Cardiac fibroblast (primary cell): Measurements from ENCODE around the gene SNX4.

ENCODE experiments used
- DNase-seq, 2 donors: peaks; one replicate each; pipeline versions ENCODE4 v3.0.0 to v3.0.0-alpha.2; 2010; ENCODE audit warnings: low read depth in 2 of 2
- H3K4me3 ChIP-seq, 2 donors: replicated peaks in 1 of 2; 1 replicate in 1 of 2; 2 replicates in 1 of 2; pipeline ENCODE4 v1.5.1; 2011; ENCODE audit warnings: low read depth in 2 of 2, low read length in 2 of 2, mild to moderate bottlenecking in 2 of 2, moderate library complexity in 1 of 2
- TF ChIP-seq, protein P1 (sequence below): IDR thresholded peaks from one replicate; pipeline ENCODE4 v1.5.1; 2011; ENCODE audit warnings: low read depth, mild to moderate bottlenecking, low read length, inconsistent platforms

SNX4 gene

DNA sequence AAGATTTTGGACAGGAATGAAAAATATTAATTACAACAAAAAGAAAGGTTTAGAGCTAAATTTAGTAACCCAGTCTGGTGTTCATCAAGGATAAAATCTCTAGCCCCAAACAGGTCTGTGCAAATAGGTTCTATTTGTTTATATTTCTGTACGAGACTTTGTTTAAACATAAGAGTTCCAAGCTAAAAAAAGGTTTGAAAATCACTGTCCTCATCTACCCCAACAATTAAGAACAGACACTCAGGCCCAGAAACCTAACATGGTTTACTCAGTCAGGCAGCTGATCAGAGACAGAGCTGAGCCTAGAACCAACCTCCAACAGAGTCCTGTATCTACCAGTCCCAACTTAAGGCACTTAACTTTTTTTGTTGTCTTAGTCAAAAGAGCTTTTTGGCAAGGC is 49.3 kb downstream of the SNX4 start:
- H3K4me3 ChIP-seq = no peak overlapping the region
- DNase-seq = no peak
- TF ChIP-seq, protein P1, sequence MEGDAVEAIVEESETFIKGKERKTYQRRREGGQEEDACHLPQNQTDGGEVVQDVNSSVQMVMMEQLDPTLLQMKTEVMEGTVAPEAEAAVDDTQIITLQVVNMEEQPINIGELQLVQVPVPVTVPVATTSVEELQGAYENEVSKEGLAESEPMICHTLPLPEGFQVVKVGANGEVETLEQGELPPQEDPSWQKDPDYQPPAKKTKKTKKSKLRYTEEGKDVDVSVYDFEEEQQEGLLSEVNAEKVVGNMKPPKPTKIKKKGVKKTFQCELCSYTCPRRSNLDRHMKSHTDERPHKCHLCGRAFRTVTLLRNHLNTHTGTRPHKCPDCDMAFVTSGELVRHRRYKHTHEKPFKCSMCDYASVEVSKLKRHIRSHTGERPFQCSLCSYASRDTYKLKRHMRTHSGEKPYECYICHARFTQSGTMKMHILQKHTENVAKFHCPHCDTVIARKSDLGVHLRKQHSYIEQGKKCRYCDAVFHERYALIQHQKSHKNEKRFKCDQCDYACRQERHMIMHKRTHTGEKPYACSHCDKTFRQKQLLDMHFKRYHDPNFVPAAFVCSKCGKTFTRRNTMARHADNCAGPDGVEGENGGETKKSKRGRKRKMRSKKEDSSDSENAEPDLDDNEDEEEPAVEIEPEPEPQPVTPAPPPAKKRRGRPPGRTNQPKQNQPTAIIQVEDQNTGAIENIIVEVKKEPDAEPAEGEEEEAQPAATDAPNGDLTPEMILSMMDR = no peak

DNA sequence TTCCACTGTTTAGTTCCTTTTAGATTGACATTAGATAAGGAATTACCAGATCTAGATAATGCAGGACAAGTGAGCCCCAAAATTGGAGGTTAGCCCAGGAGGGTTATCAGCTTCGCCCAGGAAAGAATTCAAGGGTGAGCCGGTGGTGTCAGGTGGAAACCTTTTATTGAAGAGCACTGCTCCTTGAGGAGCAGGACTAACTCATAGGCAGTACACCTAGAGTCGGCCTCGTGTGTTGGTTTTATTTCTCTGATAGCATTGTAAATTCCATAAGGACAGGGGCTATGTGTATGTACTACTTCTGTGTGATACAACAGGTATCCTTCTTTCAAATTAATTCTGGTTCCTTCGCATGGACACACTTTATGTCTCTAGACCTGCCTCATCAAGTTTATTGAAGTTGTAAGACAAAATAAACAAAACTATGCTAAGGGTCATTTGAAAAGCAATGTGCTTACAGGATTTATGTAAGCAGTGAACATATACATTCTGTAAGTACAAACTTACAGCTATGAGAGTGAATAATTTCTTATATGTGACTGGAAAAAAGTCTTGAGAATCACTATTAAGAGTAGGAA is 57.2 kb downstream of the SNX4 start:
- TF ChIP-seq, protein P1 = no peak
- no peak overlapping the region for H3K4me3 ChIP-seq
- no peak for DNase-seq

DNA sequence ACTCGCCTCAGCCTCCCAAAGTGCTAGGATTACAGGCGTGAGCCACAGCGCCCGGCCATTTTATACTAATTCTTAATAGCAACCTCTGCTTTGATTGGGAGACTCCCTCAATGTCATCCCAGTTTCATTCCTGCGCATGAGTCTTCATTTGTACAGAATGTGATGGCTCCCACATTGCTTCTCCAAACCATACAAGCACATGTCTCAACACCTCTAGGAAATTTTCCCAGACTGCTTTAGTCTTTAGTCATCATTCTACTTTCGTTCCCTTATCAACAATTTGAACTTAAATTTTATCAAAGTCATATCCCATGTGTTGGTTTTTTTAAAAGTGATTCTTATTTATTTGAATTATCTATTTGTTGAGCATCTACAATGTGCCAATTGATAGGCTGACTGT is 58.1 kb downstream of the SNX4 start:
- TF ChIP-seq, protein P1 = no peak
- no peak overlapping the region for H3K4me3 ChIP-seq
- DNase-seq = no peak

DNA sequence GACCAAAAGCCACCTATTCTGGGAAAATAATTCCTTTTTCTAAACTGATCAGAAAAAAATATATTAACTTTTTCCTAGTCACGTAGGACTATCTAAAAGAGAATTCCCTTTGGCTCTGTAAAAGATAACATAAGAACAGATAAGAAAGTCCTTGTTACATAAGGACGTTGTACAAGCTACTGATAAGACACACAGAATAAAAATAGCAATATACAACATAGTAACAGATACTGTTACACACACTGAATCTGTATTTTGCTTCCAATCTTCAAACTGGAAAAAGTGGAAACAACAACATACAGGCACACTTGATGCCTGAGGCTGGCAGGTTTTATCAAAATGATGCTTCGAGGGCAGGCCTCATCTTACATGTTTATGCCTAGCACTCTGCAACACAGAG is 59.8 kb downstream of the SNX4 start:
- no peak overlapping the region for H3K4me3 ChIP-seq
- TF ChIP-seq, protein P1 = no peak
- DNase-seq = no peak

DNA sequence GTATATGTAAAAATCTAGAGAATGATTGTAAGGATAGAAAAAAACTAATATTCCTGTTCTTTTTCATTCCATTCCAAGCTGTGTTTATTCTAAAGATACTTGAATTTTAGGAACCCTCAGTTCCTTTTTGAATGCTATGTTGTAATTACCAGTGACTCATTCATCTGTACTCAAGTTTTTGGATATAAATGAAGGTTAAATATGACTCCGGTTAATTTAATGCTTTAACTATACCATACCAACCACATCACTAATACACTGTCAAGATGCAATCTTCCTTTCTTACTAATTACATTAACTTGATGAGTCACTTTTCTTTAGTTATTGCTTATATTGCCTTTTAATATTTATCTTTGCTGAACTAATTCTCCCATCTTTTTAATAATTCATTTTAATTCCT is 76.1 kb downstream of the SNX4 start:
- peak; percentile 67 to 80 for DNase-seq
- TF ChIP-seq, protein P1 = no peak
- no peak overlapping the region for H3K4me3 ChIP-seq

DNA sequence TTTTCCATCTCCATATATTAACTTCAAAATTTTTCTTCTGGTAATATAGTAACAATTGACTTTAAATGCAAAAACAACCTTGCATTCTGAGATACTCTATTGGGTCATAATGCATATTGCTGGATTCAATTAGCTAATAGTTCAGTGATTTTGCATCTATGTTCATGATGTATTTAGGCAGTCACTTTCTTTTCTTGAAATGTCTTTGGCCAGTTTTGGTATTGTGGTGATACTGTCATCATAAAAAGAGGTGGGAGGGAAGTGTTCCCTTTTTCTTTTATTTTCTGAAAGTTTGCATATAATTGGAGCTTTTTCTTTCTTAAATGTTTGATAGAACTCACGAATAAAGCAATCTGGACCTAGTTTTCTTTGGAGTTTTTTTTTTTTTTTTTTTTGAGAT is 77.5 kb downstream of the SNX4 start:
- DNase-seq = no peak
- H3K4me3 ChIP-seq = no peak overlapping the region
- TF ChIP-seq, protein P1 = no peak

DNA sequence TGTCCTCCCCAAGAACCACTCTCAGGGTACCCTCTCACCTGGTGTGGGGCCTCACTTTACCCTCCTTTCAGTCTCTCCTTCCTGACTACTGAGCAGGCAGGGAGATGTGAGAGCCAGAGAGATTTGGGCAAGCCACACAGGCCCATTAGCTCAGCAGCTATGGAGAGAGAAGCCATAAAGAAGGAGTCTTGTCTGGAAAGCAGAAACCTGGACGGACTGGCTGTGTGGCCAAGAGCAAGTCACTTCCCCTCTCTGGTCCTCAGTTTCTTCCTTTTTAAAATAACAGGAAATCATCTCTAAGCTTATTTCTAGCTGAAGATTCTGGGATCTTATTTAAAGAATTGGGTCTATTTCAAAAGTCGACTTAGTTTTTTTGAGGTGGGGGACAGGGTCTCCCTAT is 79.0 kb downstream of the SNX4 start:
- TF ChIP-seq, protein P1 = no peak
- DNase-seq = no peak
- H3K4me3 ChIP-seq = no peak overlapping the region
